OCI-LY1 (cell line): ENCODE measurements around the gene WFS1.

Source experiments
- EZH2 ChIP-seq: fragments of 200-600 bp; sonication (generic), shearing (Covaris generic); IDR thresholded peaks from 2 replicates; pipeline ENCODE4 v1.8.0; 2017; ENCODE audit warnings: borderline replicate concordance, mixed run types, mild to moderate bottlenecking, antibody characterized with exemption, low read length, moderate library complexity, mixed read lengths
- TF ChIP-seq, protein P1 (sequence below): fragments of 200-600 bp; sonication (generic), shearing (Covaris generic); IDR thresholded peaks from 2 replicates; pipeline ENCODE4 v1.5.1; 2017; ENCODE audit warnings: mild to moderate bottlenecking, antibody characterized with exemption, low read length, moderate library complexity, mixed read lengths

DNA sequence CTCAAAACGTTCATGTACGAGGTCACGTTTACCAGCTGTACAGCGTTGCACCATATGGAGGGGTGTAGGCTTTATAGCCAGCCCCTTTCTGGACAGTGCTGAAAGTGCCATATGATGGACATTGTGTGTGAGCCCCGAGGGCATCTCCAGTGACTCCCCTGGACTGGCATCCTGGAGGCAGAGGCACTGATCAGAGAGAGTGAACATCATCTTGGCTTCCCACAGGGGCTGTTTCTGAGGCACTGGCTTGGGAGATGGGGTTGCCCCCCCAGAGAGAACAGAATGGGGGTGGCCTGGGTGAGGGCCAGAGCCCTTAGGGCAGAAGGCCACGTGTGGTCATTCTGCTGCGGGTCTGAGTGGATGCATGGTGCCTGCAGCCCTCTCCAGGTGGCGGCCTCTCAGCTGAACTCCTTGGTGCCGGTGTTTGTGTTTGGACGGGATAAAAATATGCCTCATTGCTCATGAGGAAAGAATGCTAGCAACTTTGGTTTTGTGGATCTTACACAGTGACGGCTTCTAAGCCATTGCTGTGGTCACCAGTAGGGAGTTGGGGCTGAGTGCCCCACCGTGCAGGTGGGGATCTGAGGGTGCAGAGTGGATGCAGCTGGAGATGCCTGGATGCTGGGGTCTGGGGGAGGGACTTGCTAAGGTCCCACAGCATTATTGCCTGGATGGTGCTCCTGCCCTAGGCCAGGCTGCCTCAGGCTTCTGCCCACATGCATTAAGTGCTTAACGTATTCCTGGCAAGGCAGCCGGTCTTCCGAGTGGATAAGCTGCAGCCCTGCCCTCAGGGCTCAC lies 3.4 kb downstream of the WFS1 start:
- no peak for TF ChIP-seq EZH2
- TF ChIP-seq, protein P1, sequence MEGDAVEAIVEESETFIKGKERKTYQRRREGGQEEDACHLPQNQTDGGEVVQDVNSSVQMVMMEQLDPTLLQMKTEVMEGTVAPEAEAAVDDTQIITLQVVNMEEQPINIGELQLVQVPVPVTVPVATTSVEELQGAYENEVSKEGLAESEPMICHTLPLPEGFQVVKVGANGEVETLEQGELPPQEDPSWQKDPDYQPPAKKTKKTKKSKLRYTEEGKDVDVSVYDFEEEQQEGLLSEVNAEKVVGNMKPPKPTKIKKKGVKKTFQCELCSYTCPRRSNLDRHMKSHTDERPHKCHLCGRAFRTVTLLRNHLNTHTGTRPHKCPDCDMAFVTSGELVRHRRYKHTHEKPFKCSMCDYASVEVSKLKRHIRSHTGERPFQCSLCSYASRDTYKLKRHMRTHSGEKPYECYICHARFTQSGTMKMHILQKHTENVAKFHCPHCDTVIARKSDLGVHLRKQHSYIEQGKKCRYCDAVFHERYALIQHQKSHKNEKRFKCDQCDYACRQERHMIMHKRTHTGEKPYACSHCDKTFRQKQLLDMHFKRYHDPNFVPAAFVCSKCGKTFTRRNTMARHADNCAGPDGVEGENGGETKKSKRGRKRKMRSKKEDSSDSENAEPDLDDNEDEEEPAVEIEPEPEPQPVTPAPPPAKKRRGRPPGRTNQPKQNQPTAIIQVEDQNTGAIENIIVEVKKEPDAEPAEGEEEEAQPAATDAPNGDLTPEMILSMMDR: no peak
